Fibroblast of pulmonary artery (primary cell): Measurements from ENCODE around the gene OMD.
A peak's percentile ranks its signal among the peaks of the same experiment; 100 is the strongest.

Experiments
- DNase-seq: peaks from one replicate; pipeline ENCODE4 v3.0.0-alpha.2; 2010; ENCODE audit warnings: low read depth
- H3K4me3 ChIP-seq: replicated peaks from 2 replicates; pipeline ENCODE4 v1.5.1; 2011; ENCODE audit warnings: low read depth, mild to moderate bottlenecking, control low read depth, low read length, moderate library complexity
- TF ChIP-seq, protein P1 (sequence below): IDR thresholded peaks from 2 replicates; pipeline ENCODE4 v1.5.1; 2011; ENCODE audit warnings: mild to moderate bottlenecking, control low read depth, low read length, inconsistent platforms; ENCODE audit errors: missing control alignments

OMD gene

GRCh38 chr9:92435263-92435662, 11.0 kb upstream of the OMD start:
- H3K4me3 ChIP-seq, result no peak overlapping the region
- DNase-seq, result no peak
- TF ChIP-seq, protein P1, sequence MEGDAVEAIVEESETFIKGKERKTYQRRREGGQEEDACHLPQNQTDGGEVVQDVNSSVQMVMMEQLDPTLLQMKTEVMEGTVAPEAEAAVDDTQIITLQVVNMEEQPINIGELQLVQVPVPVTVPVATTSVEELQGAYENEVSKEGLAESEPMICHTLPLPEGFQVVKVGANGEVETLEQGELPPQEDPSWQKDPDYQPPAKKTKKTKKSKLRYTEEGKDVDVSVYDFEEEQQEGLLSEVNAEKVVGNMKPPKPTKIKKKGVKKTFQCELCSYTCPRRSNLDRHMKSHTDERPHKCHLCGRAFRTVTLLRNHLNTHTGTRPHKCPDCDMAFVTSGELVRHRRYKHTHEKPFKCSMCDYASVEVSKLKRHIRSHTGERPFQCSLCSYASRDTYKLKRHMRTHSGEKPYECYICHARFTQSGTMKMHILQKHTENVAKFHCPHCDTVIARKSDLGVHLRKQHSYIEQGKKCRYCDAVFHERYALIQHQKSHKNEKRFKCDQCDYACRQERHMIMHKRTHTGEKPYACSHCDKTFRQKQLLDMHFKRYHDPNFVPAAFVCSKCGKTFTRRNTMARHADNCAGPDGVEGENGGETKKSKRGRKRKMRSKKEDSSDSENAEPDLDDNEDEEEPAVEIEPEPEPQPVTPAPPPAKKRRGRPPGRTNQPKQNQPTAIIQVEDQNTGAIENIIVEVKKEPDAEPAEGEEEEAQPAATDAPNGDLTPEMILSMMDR, result no peak

DNA sequence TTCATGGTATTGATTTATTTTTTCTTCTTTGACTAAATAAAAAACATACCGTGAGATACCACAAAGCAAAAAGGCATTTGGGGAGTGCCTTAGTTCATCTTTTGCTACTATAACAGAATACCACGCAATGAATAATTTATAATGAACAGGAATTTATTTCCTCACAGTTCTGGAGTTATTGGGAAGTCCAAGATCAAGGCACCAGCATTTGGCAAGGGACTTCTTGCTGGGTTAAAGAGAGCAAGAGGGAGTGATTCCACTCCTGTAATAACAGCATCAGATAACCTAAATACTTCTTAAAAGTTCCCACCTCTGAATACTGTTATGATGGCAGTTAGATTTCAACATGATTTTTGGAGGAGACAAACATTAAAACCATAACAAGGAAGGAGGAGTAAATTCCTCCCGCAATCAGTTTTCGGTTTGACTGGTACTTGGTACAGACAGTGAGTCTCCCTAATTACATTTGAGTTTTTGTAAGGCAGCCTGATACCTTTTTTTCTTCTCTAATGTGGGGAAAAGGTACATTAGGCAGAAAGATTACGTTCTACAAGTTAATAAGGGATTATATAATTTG, 8.8 kb upstream of the OMD start:
- no peak overlapping the region for H3K4me3 ChIP-seq
- TF ChIP-seq, protein P1, result no peak
- DNase-seq, result no peak

DNA sequence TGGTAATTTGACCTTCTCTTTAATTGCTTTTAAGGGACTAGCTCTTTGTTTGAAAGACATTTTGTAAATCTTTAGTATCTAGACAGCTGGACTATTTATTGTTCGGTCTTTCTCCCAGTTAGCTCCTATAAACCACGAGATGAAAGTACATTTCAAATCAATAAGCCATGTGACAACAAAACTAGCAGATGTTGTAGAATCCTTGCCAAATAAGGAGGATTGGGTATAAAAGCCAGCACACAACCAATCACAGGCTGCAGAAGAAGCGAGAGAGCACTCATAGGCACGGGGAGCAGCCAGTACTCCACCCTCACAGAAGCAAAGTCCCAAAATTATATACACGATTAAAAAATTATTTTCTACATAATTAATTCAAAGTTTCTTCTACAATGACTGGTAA, 8.1 kb upstream of the OMD start:
- TF ChIP-seq, protein P1, result no peak
- no peak for DNase-seq

DNA sequence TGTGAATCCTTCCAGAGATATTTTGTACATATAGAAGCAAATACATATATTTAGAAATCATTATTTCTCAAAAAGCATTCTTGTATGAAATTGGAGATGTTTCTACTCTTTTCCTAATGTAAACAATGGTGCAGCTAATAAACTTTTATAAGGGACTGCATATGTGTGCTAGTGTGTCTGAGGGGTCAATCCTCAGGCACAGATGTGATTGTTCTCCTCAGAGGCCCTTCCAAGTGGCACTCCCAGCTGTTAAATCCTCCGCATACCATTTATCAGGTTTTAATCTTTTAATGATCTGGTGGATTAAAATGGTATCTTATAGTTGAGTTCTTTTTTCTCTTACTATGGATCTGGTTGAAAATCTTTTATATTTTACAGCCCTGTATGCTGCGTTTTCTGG, 5.6 kb upstream of the OMD start:
- TF ChIP-seq, protein P1, result no peak
- DNase-seq, result no peak
- H3K4me3 ChIP-seq, result no peak overlapping the region

More for the DNA sequence above, 8.1 kb upstream of the OMD start:
- no peak overlapping the region for H3K4me3 ChIP-seq

DNA sequence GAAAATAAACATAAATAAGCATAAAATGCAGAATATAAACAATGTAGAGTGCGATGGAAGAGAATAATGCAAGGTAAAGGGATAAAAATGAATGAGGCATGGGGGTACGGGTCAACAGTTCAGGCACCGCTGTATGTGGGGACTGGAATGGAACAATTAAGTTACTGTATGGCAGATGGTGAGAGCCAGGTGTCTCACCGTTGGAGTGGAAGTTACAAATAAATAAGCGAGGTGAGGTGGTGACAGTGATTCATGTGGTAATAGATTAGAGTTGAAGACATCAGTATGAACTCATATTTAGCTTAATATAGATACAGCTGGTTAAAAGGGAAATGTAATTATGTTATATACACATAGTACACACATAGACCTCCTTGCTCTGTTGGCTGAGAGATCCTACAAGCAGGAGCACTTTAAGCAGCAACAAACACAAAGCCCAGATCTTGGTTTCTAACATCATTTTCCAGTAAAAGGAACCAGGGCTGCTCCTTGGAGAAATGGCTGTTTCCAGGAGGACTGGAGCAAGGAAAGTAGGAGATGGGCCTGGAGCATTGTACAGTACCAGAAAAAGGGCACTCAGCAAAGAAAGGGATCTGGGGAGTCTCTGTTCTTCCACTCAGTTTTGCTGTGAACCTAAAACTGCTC, 2.4 kb upstream of the OMD start:
- DNase-seq, result no peak
- TF ChIP-seq, protein P1, result no peak

DNA sequence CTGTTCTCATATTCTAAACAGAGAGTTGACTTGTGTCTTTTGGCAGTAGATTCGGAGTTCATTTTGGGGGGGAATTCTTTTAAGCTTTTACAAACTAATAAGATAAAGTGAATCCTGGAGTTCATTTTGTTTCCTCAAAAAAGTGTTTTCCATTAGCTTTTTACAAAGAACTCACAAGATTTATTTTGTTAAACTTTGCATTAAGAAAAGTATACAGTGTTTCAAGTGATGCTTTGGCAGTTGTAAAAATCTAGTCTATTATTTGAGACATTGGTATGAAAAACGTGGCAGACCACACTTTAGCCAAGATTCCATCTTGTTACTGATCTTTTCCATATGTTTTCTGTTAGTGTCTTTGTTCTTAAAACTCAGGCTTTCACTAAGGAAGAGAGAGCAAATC, 1.2 kb upstream of the OMD start:
- H3K4me3 ChIP-seq, result no peak overlapping the region
- TF ChIP-seq, protein P1, result no peak
- DNase-seq, result peak; percentile 35

More for the DNA sequence above, 2.4 kb upstream of the OMD start:
- H3K4me3 ChIP-seq, result no peak overlapping the region

DNA sequence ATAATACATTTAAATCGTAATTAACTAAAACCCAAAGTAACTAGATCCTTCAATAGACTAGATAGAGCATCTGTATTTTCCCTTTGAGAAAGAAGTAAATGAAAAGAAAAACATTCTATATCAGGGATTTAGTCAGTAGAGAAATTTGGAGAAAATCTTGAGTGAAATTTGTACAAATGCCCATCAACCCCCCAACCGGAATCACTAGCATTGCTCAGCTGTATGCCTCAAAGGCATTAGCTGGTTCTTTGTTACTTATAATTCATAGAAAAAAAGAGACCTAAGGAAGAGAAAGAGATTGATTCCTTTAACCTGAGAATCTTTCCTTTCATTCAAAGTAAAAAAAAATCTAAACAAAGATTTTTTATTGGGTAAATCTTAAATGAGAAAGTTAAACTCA, 659 bp downstream of the OMD start:
- no peak for DNase-seq
- TF ChIP-seq, protein P1, result no peak
- no peak overlapping the region for H3K4me3 ChIP-seq
